MM.1S (cell line): ENCODE data around the gene MCU.
"Not testable (repeated sequence)": the region's sequence is repeated elsewhere in the genome, so short reads cannot be mapped to it uniquely, and the experiment has no call there.

Experiments
- DNase-seq: peaks from one replicate; pipeline ENCODE4 v3.0.0-alpha.2; 2015
- H2AFZ ChIP-seq: fragments of 300-600 bp; sonication (generic); 2 replicates; pipeline ENCODE4 v1.6.0; 2016; ENCODE audit warnings: antibody characterized with exemption, low read length
- H3F3A ChIP-seq: fragments of 300-600 bp; sonication (generic); 2 replicates; pipeline ENCODE4 v1.6.1; 2016; ENCODE audit warnings: mild to moderate bottlenecking, antibody characterized with exemption, low read length, moderate library complexity, mixed read lengths; ENCODE audit not compliant: insufficient read depth
- H3K27ac ChIP-seq: fragments of 300-600 bp; sonication (generic); 2 replicates; pipeline ENCODE4 v1.5.1; 2016; ENCODE audit warnings: mild to moderate bottlenecking, low read length
- H3K27me3 ChIP-seq: fragments of 300-600 bp; sonication (generic); replicated peaks from 2 replicates; pipeline ENCODE4 v1.6.0; 2016; ENCODE audit warnings: low read length; ENCODE audit not compliant: insufficient read depth
- H3K36me3 ChIP-seq: fragments of 300-600 bp; sonication (generic); replicated peaks from 2 replicates; pipeline ENCODE4 v1.6.1; 2016; ENCODE audit warnings: mild to moderate bottlenecking, low read length, mixed read lengths; ENCODE audit not compliant: insufficient read depth
- H3K4me1 ChIP-seq: fragments of 300-600 bp; sonication (generic); 2 replicates; pipeline ENCODE4 v1.6.1; 2016; ENCODE audit warnings: low read length, mixed read lengths
- H3K4me2 ChIP-seq: fragments of 300-600 bp; sonication (generic); 2 replicates; pipeline ENCODE4 v1.6.0; 2016; ENCODE audit warnings: low read depth, low read length
- H3K4me3 ChIP-seq: fragments of 300-600 bp; sonication (generic); 2 replicates; pipeline ENCODE4 v1.5.1; 2016; ENCODE audit warnings: low read length, mixed read lengths
- H3K79me2 ChIP-seq: fragments of 300-600 bp; sonication (generic); 2 replicates; pipeline ENCODE4 v1.6.1; 2016; ENCODE audit warnings: mixed run types, low read length, mixed read lengths
- H3K9ac ChIP-seq: fragments of 300-600 bp; sonication (generic); 2 replicates; pipeline ENCODE4 v1.6.1; 2016; ENCODE audit warnings: low read length, mixed read lengths
- H3K9me2 ChIP-seq: fragments of 300-600 bp; sonication (generic); replicated peaks from 2 replicates; pipeline ENCODE4 v1.6.1; 2016; ENCODE audit warnings: mild to moderate bottlenecking, low read length, mixed read lengths; ENCODE audit not compliant: insufficient read depth
- H3K9me3 ChIP-seq: fragments of 300-600 bp; sonication (generic); replicated peaks from 2 replicates; pipeline ENCODE4 v1.6.1; 2016; ENCODE audit warnings: mild to moderate bottlenecking, low read length, mixed read lengths; ENCODE audit not compliant: insufficient read depth
- H4K20me1 ChIP-seq: fragments of 300-600 bp; sonication (generic); 2 replicates; pipeline ENCODE4 v1.6.1; 2016; ENCODE audit warnings: mild to moderate bottlenecking, low read length, moderate library complexity, mixed read lengths; ENCODE audit not compliant: insufficient read depth
- EZH2 ChIP-seq: fragments of 300-600 bp; sonication (generic); optimal IDR thresholded peaks from 2 replicates; pipeline ENCODE3; 2017; ENCODE audit warnings: low read depth, mild to moderate bottlenecking, antibody characterized with exemption, low read length, mixed read lengths
- EZH2phosphoT487 ChIP-seq: fragments of 300-600 bp; sonication (generic); IDR thresholded peaks from 2 replicates; pipeline ENCODE4 v1.6.1; 2018; ENCODE audit warnings: antibody characterized with exemption, low read length
- TF ChIP-seq, protein P1 (sequence below): fragments of 300-600 bp; sonication (generic); IDR thresholded peaks from 2 replicates; pipeline ENCODE4 v1.5.1; 2016; ENCODE audit warnings: antibody characterized with exemption, low read length, mixed read lengths

MCU gene

DNA sequence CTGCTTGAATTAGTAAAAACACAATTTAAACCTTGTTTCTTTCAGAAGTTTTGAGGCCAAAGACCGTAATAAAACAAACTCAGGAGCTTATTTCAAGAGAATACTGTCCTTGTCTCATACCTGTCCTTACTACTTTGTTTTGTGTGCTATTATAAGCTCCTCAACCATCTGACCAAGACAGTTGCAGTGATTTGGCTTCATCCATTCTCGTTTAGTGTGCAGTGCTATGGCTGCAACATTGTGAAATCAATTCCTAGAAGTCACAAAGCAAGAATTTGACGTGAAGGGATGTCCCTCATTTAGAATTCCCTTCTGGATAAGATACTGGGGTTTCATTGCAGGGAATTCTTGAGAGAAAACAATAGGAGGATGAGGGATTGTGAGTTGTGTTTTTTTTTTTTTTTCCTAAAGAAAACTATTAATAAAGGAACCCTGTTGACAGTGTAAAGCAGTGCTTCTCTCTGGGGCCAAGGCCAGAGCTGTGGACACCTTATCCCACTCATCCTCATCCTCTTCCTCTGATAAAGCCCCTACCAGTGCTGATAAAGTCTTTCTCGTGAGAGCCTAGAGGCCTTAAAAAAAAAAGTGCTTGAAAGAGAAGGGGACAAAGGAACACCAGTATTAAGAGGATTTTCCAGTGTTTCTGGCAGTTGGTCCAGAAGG is 201.3 kb downstream of the MCU start, which contains the start of gene OIT3:
Gene OIT3, plus strand, starts transcription at position 604 of the 663 bp plus-strand sequence. CDS start 60 bp downstream, outside the sequence.
- TF ChIP-seq, protein P1, sequence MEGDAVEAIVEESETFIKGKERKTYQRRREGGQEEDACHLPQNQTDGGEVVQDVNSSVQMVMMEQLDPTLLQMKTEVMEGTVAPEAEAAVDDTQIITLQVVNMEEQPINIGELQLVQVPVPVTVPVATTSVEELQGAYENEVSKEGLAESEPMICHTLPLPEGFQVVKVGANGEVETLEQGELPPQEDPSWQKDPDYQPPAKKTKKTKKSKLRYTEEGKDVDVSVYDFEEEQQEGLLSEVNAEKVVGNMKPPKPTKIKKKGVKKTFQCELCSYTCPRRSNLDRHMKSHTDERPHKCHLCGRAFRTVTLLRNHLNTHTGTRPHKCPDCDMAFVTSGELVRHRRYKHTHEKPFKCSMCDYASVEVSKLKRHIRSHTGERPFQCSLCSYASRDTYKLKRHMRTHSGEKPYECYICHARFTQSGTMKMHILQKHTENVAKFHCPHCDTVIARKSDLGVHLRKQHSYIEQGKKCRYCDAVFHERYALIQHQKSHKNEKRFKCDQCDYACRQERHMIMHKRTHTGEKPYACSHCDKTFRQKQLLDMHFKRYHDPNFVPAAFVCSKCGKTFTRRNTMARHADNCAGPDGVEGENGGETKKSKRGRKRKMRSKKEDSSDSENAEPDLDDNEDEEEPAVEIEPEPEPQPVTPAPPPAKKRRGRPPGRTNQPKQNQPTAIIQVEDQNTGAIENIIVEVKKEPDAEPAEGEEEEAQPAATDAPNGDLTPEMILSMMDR, result no peak
- TF ChIP-seq EZH2phosphoT487 (no peak), EZH2 (no peak)
- Histone ChIP-seq H4K20me1 (no peaks in the 10 kb centered on the region), H3K79me2 (no peaks in the 10 kb centered on the region), H3K9me2 (no peaks in the 10 kb centered on the region), H3K27me3 (no peaks in the 10 kb centered on the region), H3K9me3 (no peaks in the 10 kb centered on the region), H3K4me3 (no peak within 1 kb of the TSS), H3K4me1 (no peaks in the 10 kb centered on the region), H3K36me3 (no peaks in the 10 kb centered on the region), H3K27ac (no peak within 1 kb of the TSS), H2AFZ (no peak within 1 kb of the TSS), H3K9ac (no peak within 1 kb of the TSS), H3K4me2 (no peak within 1 kb of the TSS), H3F3A (no peaks in the 10 kb centered on the region)
- no peak for DNase-seq

DNA sequence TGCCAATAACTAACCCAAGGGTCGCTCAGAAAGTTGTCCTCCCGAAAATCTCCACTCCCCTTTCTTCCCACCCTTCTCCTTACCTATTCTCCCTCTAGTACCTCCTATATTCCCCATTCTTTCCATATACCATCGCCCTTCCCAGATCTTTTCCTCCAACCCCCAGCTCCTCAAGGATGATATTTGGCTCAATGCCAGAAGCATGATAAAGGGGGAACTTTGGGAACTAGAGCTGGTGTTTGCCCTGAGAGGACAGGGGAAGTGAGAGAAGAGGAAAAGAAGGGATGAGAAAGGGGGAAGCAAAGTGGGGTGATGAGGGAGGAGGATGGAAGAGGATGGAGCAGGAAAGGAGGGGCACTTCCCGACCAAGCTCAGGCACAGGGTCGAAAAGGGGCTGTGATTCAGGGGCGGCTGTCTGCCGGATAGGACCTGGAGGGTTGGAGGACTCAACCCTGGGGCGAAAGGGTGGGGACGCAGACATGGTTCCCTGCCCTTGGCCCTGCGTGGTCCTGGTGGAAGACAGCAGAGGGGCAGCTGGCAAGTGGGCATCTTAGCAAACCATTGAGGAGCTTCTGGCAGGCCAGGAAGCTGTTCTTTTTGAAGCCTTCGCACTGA is 203.4 kb downstream of the MCU start:
- no peaks in the 10 kb centered on the region for H4K20me1 ChIP-seq
- no peak overlapping the region for H2AFZ ChIP-seq
- H3K9me3 ChIP-seq, result no peaks in the 10 kb centered on the region
- H3K27me3 ChIP-seq, result no peaks in the 10 kb centered on the region
- DNase-seq, result no peak
- no peaks in the 10 kb centered on the region for H3K79me2 ChIP-seq
- H3K27ac ChIP-seq, result no peak overlapping the region
- no peak overlapping the region for H3K9ac ChIP-seq
- H3K4me2 ChIP-seq, result no peak overlapping the region
- H3K4me3 ChIP-seq, result no peak overlapping the region
- H3K9me2 ChIP-seq, result no peaks in the 10 kb centered on the region
- TF ChIP-seq EZH2, result no peak
- no peaks in the 10 kb centered on the region for H3K4me1 ChIP-seq
- no peaks in the 10 kb centered on the region for H3F3A ChIP-seq
- H3K36me3 ChIP-seq, result no peaks in the 10 kb centered on the region

DNA sequence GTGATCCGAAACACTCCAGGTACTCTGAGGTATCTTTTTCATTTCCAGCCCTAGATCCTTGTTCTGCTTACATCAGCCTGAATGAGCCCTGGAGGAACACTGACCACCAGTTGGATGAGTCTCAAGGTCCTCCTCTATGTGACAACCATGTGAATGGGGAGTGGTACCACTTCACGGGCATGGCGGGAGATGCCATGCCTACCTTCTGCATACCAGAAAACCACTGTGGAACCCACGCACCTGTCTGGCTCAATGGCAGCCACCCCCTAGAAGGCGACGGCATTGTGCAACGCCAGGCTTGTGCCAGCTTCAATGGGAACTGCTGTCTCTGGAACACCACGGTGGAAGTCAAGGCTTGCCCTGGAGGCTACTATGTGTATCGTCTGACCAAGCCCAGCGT is 206.7 kb downstream of the MCU start:
- Histone ChIP-seq H3K4me1 (no peaks in the 10 kb centered on the region), H3K9me2 (no peaks in the 10 kb centered on the region), H3K9me3 (no peaks in the 10 kb centered on the region), H3K4me3 (no peak overlapping the region), H3K4me2 (no peak overlapping the region), H3K9ac (no peak overlapping the region), H3F3A (no peaks in the 10 kb centered on the region), H3K27ac (no peak overlapping the region), H4K20me1 (no peaks in the 10 kb centered on the region), H3K79me2 (no peaks in the 10 kb centered on the region), H2AFZ (no peak overlapping the region), H3K27me3 (no peaks in the 10 kb centered on the region), H3K36me3 (no peaks in the 10 kb centered on the region)
- TF ChIP-seq EZH2 (no peak), EZH2phosphoT487 (no peak)
- TF ChIP-seq, protein P1, result no peak
- DNase-seq, result no peak

GRCh38 chr10:72899545-72899944 is 207.6 kb downstream of the MCU start:
- DNase-seq, result no peak
- no peak overlapping the region for H3K4me2 ChIP-seq

DNA sequence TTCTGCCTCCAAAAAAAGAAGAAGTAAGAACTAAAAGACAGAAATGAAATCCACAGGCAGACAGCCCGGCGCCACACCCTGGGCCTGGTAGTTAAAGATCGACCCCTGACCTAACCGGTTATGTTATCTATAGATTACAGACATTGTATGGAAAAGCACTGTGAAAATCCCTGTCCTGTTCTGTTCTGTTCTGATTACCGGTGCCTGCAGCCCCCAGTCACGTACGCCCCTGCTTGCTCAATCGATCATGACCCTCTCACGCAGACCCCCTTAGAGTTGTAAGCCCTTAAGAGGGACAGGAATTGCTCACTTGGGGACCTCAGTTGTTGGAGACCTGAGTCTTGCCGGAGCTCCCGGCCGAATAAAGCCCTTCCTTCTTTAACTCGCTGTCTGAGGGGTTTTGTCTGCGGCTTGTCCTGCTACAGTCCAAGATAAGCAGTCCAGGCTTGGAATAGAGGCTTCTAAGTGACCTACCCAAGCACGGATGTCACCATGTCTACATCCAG is 212.1 kb downstream of the MCU start:
- H3K27me3 ChIP-seq, H4K20me1 ChIP-seq, H3K9me2 ChIP-seq, H3K9ac ChIP-seq, H3K9me3 ChIP-seq, H2AFZ ChIP-seq, H3K79me2 ChIP-seq, H3F3A ChIP-seq, DNase-seq, H3K36me3 ChIP-seq, H3K4me3 ChIP-seq, H3K27ac ChIP-seq, H3K4me2 ChIP-seq: not testable (repeated sequence)
- peaks cover 11% of the 10 kb centered on the region for H3K4me1 ChIP-seq

More at GRCh38 chr10:72899545-72899944, 207.6 kb downstream of the MCU start:
- TF ChIP-seq, protein P1, result no peak
- no peak for TF ChIP-seq EZH2phosphoT487
- no peak for TF ChIP-seq EZH2
- H3F3A ChIP-seq, result no peaks in the 10 kb centered on the region
- no peaks in the 10 kb centered on the region for H3K9me2 ChIP-seq
- no peaks in the 10 kb centered on the region for H3K27me3 ChIP-seq
- no peak overlapping the region for H3K27ac ChIP-seq
- no peaks in the 10 kb centered on the region for H3K4me1 ChIP-seq
- H4K20me1 ChIP-seq, result no peaks in the 10 kb centered on the region
- no peaks in the 10 kb centered on the region for H3K36me3 ChIP-seq
- H3K9ac ChIP-seq, result no peak overlapping the region
- no peaks in the 10 kb centered on the region for H3K9me3 ChIP-seq
- H2AFZ ChIP-seq, result no peak overlapping the region
- H3K79me2 ChIP-seq, result no peaks in the 10 kb centered on the region
- H3K4me3 ChIP-seq, result no peak overlapping the region
